ENCODE data around the gene LMO2.

GRCh38 chr11:33867996-33868646 is 23.8 kb downstream of the LMO2 start:
- no peak for TF ChIP-seq CTCF (IDR thresholded peaks at IDR 0.05; ENCODE audit: low read length)
- TF ChIP-seq EZH2phosphoT487 (IDR thresholded peaks at IDR 0.05; ENCODE audit: low read length): no peak
- no peak for TF ChIP-seq EZH2 (optimal IDR thresholded peaks at IDR 0.05; ENCODE audit: low read depth, low read length)

Data from MM.1S (cell line).